Hepatocyte (in vitro differentiated cells): ENCODE results near the gene IGFBP7. TPM values are rescaled to one million over a fixed set of nuclear protein-coding genes. Genes with fewer than 3 reads are reported as not detected.

Source experiments
- DNase-seq: peaks from one replicate; pipeline ENCODE4 v3.0.0-alpha.2; 2016; ENCODE audit warnings: low spot score
- H2AFZ ChIP-seq: fragments of 200-600 bp; sonication (generic); 2 replicates; pipeline ENCODE4 v1.6.0; 2016; ENCODE audit warnings: antibody characterized with exemption, mild to moderate bottlenecking
- H3K27ac ChIP-seq: fragments of 200-600 bp; sonication (generic); 2 replicates; pipeline ENCODE4 v1.5.1; 2016; ENCODE audit warnings: mild to moderate bottlenecking
- H3K27me3 ChIP-seq: fragments of 200-600 bp; sonication (generic); 2 replicates; pipeline ENCODE4 v1.6.1; 2016
- H3K36me3 ChIP-seq: fragments of 200-600 bp; sonication (generic); replicated peaks from 2 replicates; pipeline ENCODE4 v1.5.1; 2016; ENCODE audit warnings: low read depth; ENCODE audit not compliant: insufficient read depth
- H3K4me1 ChIP-seq: fragments of 200-600 bp; sonication (generic); 2 replicates; pipeline ENCODE4 v1.5.1; 2016; ENCODE audit warnings: mild to moderate bottlenecking, moderate library complexity; ENCODE audit not compliant: insufficient read depth
- H3K4me2 ChIP-seq: fragments of 200-600 bp; sonication (generic); 2 replicates; pipeline ENCODE4 v1.6.0; 2016
- H3K4me3 ChIP-seq: fragments of 200-600 bp; sonication (generic); 2 replicates; pipeline ENCODE4 v1.5.1; 2016; ENCODE audit warnings: mild to moderate bottlenecking
- H3K79me2 ChIP-seq: fragments of 200-600 bp; sonication (generic); 2 replicates; pipeline ENCODE4 v1.6.0; 2017; ENCODE audit warnings: mild to moderate bottlenecking
- H3K9me2 ChIP-seq: fragments of 200-600 bp; sonication (generic); replicated peaks from 2 replicates; pipeline ENCODE4 v1.6.0; 2017; ENCODE audit warnings: mild to moderate bottlenecking; ENCODE audit not compliant: insufficient read depth
- H3K9me3 ChIP-seq: fragments of 200-600 bp; sonication (generic); 2 replicates; pipeline ENCODE4 v1.5.1; 2016; ENCODE audit warnings: low read depth, mild to moderate bottlenecking
- H4K20me1 ChIP-seq: fragments of 200-600 bp; sonication (generic); 2 replicates; pipeline ENCODE4 v1.6.0; 2016; ENCODE audit warnings: mild to moderate bottlenecking; ENCODE audit not compliant: insufficient read depth, poor library complexity, severe bottlenecking
- EZH2 ChIP-seq: fragments of 200-600 bp; sonication (generic); IDR thresholded peaks from 2 replicates; pipeline ENCODE4 v1.6.1; 2016; ENCODE audit warnings: antibody characterized with exemption, mild to moderate bottlenecking, borderline replicate concordance
- EZH2phosphoT487 ChIP-seq: fragments of 200-600 bp; sonication (generic); IDR thresholded peaks from one replicate; pipeline ENCODE4 v1.6.1; 2018; ENCODE audit warnings: antibody characterized with exemption, mild to moderate bottlenecking, low read depth, moderate library complexity; ENCODE audit not compliant: unreplicated experiment, severe bottlenecking
- WGBS: methylation state at CpG from one replicate; pipeline ENCODE4 v1.1.6; 2016; ENCODE audit warnings: low lambda C conversion rate; ENCODE audit errors: missing lambda C conversion rate; 5-methylcytosine and 5-hydroxymethylcytosine counted together
- polyA plus RNA-seq: library from polyadenylated mRNA; unstranded; fragments of >200 nt; fragmentation: Nextera tagmentation; extraction: Ambion mirVana; gene quantifications from 2 replicates; pipeline ENCODE4 v1.2.1, GENCODE V29; 2016
- total RNA-seq: library from RNA; depleted of rRNA; stranded (reverse); fragments of >200 nt; gene quantifications from 2 replicates; pipeline ENCODE4 v1.2.3, GENCODE V29; 2014
- TF ChIP-seq, protein P1 (sequence below): fragments of 200-600 bp; sonication (generic); IDR thresholded peaks from 2 replicates; pipeline ENCODE4 v1.5.1; 2016; ENCODE audit warnings: antibody characterized with exemption, mild to moderate bottlenecking; ENCODE audit not compliant: poor library complexity

Gene IGFBP7
- total and polyA plus RNA-seq, 2 experiments from 2014 or later = 73.4 to 122 TPM

DNA sequence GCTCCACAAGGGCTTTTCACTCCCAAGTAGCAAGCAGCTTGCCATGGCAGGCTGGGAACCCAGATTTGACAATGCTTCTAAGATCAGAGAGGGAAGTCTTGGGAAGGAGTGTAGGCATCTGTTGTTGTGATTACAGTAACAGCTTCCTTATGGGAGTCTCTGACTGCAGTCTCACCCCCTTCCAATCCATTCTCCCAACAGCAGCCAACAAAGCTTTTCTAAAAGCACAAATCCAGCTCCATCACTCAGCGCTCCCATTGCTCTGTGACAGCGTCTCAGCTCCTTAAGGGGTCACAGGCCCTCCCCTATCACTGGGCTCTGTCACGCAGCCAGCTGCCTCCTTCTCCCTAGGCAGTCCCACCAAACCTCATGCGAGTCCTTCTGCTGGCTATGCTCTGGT is 7.1 kb downstream of the IGFBP7 start:
- Histone ChIP-seq H4K20me1 (no peaks in the 10 kb centered on the region), H3K27ac (peak overlapping the region; percentile 63), H3K4me2 (no peak overlapping the region), H3K9me3 (no peaks in the 10 kb centered on the region), H3K4me1 (peaks cover 28% of the 10 kb centered on the region), H3K9me2 (no peaks in the 10 kb centered on the region), H3K27me3 (no peaks in the 10 kb centered on the region), H2AFZ (no peak overlapping the region), H3K4me3 (no peak overlapping the region), H3K79me2 (no peaks in the 10 kb centered on the region), H3K36me3 (no peaks in the 10 kb centered on the region)
- TF ChIP-seq EZH2phosphoT487 (no peak), EZH2 (no peak)
- TF ChIP-seq, protein P1, sequence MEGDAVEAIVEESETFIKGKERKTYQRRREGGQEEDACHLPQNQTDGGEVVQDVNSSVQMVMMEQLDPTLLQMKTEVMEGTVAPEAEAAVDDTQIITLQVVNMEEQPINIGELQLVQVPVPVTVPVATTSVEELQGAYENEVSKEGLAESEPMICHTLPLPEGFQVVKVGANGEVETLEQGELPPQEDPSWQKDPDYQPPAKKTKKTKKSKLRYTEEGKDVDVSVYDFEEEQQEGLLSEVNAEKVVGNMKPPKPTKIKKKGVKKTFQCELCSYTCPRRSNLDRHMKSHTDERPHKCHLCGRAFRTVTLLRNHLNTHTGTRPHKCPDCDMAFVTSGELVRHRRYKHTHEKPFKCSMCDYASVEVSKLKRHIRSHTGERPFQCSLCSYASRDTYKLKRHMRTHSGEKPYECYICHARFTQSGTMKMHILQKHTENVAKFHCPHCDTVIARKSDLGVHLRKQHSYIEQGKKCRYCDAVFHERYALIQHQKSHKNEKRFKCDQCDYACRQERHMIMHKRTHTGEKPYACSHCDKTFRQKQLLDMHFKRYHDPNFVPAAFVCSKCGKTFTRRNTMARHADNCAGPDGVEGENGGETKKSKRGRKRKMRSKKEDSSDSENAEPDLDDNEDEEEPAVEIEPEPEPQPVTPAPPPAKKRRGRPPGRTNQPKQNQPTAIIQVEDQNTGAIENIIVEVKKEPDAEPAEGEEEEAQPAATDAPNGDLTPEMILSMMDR = no peak
- no peak for DNase-seq
- 75% methylated on average over 4 of the region's 4 CpGs for WGBS

DNA sequence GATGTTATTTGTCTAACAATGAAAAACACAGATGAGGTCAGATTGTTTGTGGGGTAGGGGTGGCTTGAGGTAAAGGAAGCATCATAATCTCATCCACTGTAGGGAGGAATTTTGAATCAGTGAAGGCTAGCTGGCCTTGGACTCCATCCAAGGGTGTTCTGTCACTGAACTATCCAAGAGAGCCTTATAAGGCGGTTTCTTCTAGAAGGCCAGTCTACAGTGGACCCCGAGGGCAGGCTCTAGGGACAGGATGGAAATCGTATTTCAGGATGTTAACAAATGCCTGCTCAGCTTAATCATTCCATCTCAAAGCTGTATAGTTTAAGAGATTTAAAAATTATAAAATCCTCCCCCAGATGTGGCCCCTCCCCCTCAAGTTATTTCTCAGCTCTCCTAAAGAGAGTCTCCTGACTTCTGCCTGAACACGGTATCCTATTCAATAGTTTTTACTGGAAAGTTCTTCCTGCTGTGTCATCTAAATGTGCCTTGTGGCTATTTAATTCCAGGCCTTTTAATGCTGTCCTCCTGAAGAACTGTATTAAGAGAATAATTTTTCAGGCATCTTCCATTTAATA is 8.0 kb downstream of the IGFBP7 start:
- no peaks in the 10 kb centered on the region for H3K36me3 ChIP-seq
- no peak overlapping the region for H2AFZ ChIP-seq
- H3K27ac ChIP-seq = peak overlapping the region; percentile 63
- H3K4me1 ChIP-seq = peaks cover 32% of the 10 kb centered on the region
- no peaks in the 10 kb centered on the region for H3K9me2 ChIP-seq
- no peak for DNase-seq
- H3K4me3 ChIP-seq = no peak overlapping the region
- no peak overlapping the region for H3K4me2 ChIP-seq
- no peaks in the 10 kb centered on the region for H3K9me3 ChIP-seq
- 61% methylated on average over 4 of the region's 4 CpGs for WGBS
- no peaks in the 10 kb centered on the region for H3K27me3 ChIP-seq
- no peaks in the 10 kb centered on the region for H3K79me2 ChIP-seq
- TF ChIP-seq, protein P1 = no peak
- TF ChIP-seq EZH2phosphoT487 (no peak), EZH2 (no peak)
- no peaks in the 10 kb centered on the region for H4K20me1 ChIP-seq

DNA sequence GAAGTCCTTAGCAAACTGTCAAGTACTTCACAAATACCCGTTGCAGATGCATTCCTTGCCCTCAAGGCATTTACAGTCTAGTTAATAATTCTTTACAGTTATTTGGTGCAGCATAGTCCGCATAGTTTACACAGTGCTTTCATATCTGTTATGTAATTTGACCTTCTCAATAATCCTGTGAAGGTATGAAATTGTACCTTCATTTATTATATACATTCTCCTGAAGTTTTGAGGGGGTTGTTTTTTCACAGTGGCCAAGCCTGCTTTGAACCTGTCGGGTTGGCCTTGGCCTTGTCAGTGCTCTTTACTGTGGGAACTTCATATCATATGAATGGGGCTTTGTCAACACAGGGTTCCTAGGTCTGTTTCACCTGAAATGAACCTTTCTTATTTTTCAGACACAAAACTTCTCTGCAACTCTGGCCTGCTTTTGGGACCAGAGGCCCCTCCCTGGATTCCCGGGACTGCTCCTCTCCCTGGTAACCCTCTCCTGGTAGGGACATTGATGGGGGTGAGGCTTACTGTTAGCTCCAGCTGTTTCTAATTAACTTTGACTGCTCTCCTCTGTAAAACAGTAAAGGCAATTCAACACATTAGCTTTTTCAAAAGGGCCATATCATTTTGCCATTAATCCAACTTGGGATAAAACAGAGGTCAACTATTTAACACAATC is 9.1 kb downstream of the IGFBP7 start:
- H2AFZ ChIP-seq = no peak overlapping the region
- DNase-seq = no peak
- H4K20me1 ChIP-seq = no peaks in the 10 kb centered on the region
- H3K27ac ChIP-seq = peak overlapping the region; percentile 63
- H3K9me2 ChIP-seq = no peaks in the 10 kb centered on the region
- no peaks in the 10 kb centered on the region for H3K36me3 ChIP-seq
- no peaks in the 10 kb centered on the region for H3K9me3 ChIP-seq
- H3K27me3 ChIP-seq = no peaks in the 10 kb centered on the region
- no peaks in the 10 kb centered on the region for H3K79me2 ChIP-seq
- H3K4me2 ChIP-seq = no peak overlapping the region
- 29% methylated on average over 4 of the region's 4 CpGs for WGBS
- H3K4me1 ChIP-seq = peaks cover 32% of the 10 kb centered on the region
- no peak overlapping the region for H3K4me3 ChIP-seq
- TF ChIP-seq EZH2 (no peak), EZH2phosphoT487 (no peak)
- TF ChIP-seq, protein P1 = no peak
